ENCODE measurements around the gene FMNL2. TPM values are rescaled to one million over a fixed set of nuclear protein-coding genes. Genes with fewer than 3 reads are reported as not detected.

FMNL2 gene
- total RNA-seq, 4 donors from 2014 or later = 6.7 to 17.2 (median 11.5) TPM

- in situ Hi-C loops (cut with MboI; ENCODE audit: low sequenced_read_pairs in 4 of 4) = loop anchor here in 2 of 4 donors (25.0 kb wide), 1 partner anchor 613 kb away; no protein-coding TSS in a partner anchor
- DNase-seq = no peak
- no peak for TF ChIP-seq POLR2A (IDR thresholded peaks at IDR 0.05)
- no peak for TF ChIP-seq CTCF (IDR thresholded peaks at IDR 0.05 in 4 of 5, conservative IDR thresholded peaks at IDR 0.05 in 1 of 5)
- Histone ChIP-seq H3K27ac (no peak overlapping the region), H3K4me1 (peaks cover 12 to 24% of the 10 kb centered on the region in 2 donors), H3K36me3 (peaks cover 0 to 17% of the 10 kb centered on the region in 2 donors), H3K4me3 (no peak overlapping the region), H3K27me3 (no peaks in the 10 kb centered on the region), H3K9me3 (no peaks in the 10 kb centered on the region)
- ATAC-seq = no peak
- intact Hi-C loops (cut with DNase I; ENCODE audit: low total_unique reads) = loop anchor here (5.0 kb wide), 1 partner anchor 67 kb away; the partner anchor contains the start of genes ARL6IP6 and PRPF40A
Measured at GRCh38 chr2:152649997-152650396, 315.0 kb downstream of the FMNL2 start.

- DNase-seq = no peak
- H3K36me3 ChIP-seq = peaks cover 0 to 26% of the 10 kb centered on the region in 2 donors
- intact Hi-C loops (cut with DNase I; ENCODE audit: low total_unique reads) = no loop called here
- no peak overlapping the region for H3K27ac ChIP-seq
- H3K27me3 ChIP-seq = no peaks in the 10 kb centered on the region
- in situ Hi-C loops (cut with MboI; ENCODE audit: low sequenced_read_pairs in 4 of 4) = no loop called here
- no peak overlapping the region for H3K4me3 ChIP-seq
- no peaks in the 10 kb centered on the region for H3K9me3 ChIP-seq
- TF ChIP-seq POLR2A (IDR thresholded peaks at IDR 0.05) (no peak), CTCF (IDR thresholded peaks at IDR 0.05 in 4 of 5, conservative IDR thresholded peaks at IDR 0.05 in 1 of 5) (no peak)
- peaks cover 12 to 24% of the 10 kb centered on the region in 2 donors for H3K4me1 ChIP-seq
- ATAC-seq = no peak
Measured at GRCh38 chr2:152650768-152651371, 315.9 kb downstream of the FMNL2 start.

- DNase-seq (no peak), ATAC-seq (no peak)
- peaks cover 12 to 19% of the 10 kb centered on the region in 2 donors for H3K4me1 ChIP-seq
- in situ Hi-C loops (cut with MboI; ENCODE audit: low sequenced_read_pairs in 4 of 4) (no loop called here), intact Hi-C loops (cut with DNase I; ENCODE audit: low total_unique reads) (no loop called here)
- no peak overlapping the region for H3K4me3 ChIP-seq
- no peak for TF ChIP-seq POLR2A (IDR thresholded peaks at IDR 0.05)
- no peak for TF ChIP-seq CTCF (IDR thresholded peaks at IDR 0.05 in 4 of 5, conservative IDR thresholded peaks at IDR 0.05 in 1 of 5)
- no peak overlapping the region for H3K27ac ChIP-seq
- peaks cover 0 to 36% of the 10 kb centered on the region in 2 donors for H3K36me3 ChIP-seq
- H3K9me3 ChIP-seq = no peaks in the 10 kb centered on the region
- no peaks in the 10 kb centered on the region for H3K27me3 ChIP-seq
Measured at GRCh38 chr2:152651834-152652233, 316.9 kb downstream of the FMNL2 start.

DNA sequence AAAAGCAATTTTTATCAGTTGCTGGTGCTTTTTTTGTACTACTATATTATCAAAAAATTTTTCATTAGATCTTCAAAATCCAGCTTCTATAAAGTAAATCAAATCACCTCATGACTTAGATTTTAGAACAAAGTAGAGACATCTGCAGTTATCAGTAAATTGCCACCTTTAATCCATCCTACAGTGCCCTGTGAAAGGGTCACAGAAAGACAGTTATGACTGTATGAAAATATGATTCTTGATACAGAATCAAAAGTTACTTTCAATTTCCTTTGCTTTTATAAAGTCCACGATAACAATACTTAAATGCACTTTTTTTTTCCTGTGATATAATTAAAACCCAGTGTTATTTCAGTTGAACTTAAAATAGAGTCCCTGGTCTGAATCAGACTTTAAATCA, 320.9 kb downstream of the FMNL2 start:
- H3K9me3 ChIP-seq = no peaks in the 10 kb centered on the region
- DNase-seq (no peak), ATAC-seq (no peak)
- no peak for TF ChIP-seq CTCF (IDR thresholded peaks at IDR 0.05 in 4 of 5, conservative IDR thresholded peaks at IDR 0.05 in 1 of 5)
- no peak for TF ChIP-seq POLR2A (IDR thresholded peaks at IDR 0.05)
- intact Hi-C loops (cut with DNase I; ENCODE audit: low total_unique reads) = no loop called here
- no peaks in the 10 kb centered on the region for H3K4me1 ChIP-seq
- H3K27me3 ChIP-seq = no peaks in the 10 kb centered on the region
- in situ Hi-C loops (cut with MboI; ENCODE audit: low sequenced_read_pairs in 4 of 4) = no loop called here
- no peak overlapping the region for H3K4me3 ChIP-seq
- H3K27ac ChIP-seq = no peak overlapping the region
- peaks cover 0 to 74% of the 10 kb centered on the region in 2 donors for H3K36me3 ChIP-seq

Data from gastrocnemius medialis (tissue), 4 donors.